H1 (cell line): ENCODE data around the gene MAN1A2. TPM values are rescaled to one million over a fixed set of nuclear protein-coding genes. Genes with fewer than 3 reads are reported as not detected.

Source experiments
- CTCF ChIA-PET: fragments of 300-600 bp; sonication (Branson Sonifier 250); formaldehyde crosslinking; loops from one replicate; lab custom pipeline; 2021; ENCODE audit not compliant: partially characterized antibody; lab: Charles Lee
- POLR2A ChIA-PET: fragments of 300-600 bp; sonication (Branson Sonifier 250); formaldehyde crosslinking; loops from one replicate; lab custom pipeline; 2021; ENCODE audit warnings: inconsistent platforms; ENCODE audit not compliant: partially characterized antibody; lab: Charles Lee
- DNase-seq, 2 experiments: peaks; one replicate each; pipeline versions ENCODE4 v3.0.0 to v3.0.0-alpha.2; 2010 to 2022; ENCODE audit warnings: low spot score in 2 of 2, low read depth in 1 of 2, mixed read lengths in 1 of 2
- FAIRE-seq: peaks from 2 replicates; lab custom pipeline; 2011; peaks lifted over from hg19 to GRCh38; lab: Jason Lieb, UNC
- H2AFZ ChIP-seq: 2 replicates; pipeline ENCODE4 v1.8.1; 2012; ENCODE audit warnings: low read length, inconsistent platforms
- H2AK5ac ChIP-seq: 2 replicates; pipeline ENCODE4 v1.6.1; 2013; ENCODE audit warnings: low read depth, low read length
- H2BK120ac ChIP-seq: replicated peaks from 2 replicates; pipeline ENCODE3; 2013; ENCODE audit warnings: low read depth, low read length, inconsistent platforms
- H2BK12ac ChIP-seq: 2 replicates; pipeline ENCODE4 v1.6.1; 2013; ENCODE audit warnings: low read depth, low read length
- H2BK15ac ChIP-seq: 2 replicates; pipeline ENCODE4 v1.6.1; 2013; ENCODE audit warnings: low read length
- H2BK20ac ChIP-seq: 2 replicates; pipeline ENCODE4 v1.6.1; 2013; ENCODE audit warnings: low read length
- H2BK5ac ChIP-seq: 2 replicates; pipeline ENCODE4 v1.6.1; 2013; ENCODE audit warnings: low read depth, low read length
- H3K14ac ChIP-seq: 2 replicates; pipeline ENCODE4 v1.6.1; 2013; ENCODE audit warnings: inconsistent platforms; ENCODE audit not compliant: insufficient read length
- H3K18ac ChIP-seq: 2 replicates; pipeline ENCODE4 v1.6.1; 2013; ENCODE audit warnings: low read length; ENCODE audit errors: extremely low read depth
- H3K23ac ChIP-seq: 2 replicates; pipeline ENCODE4 v1.6.1; 2013; ENCODE audit warnings: inconsistent platforms; ENCODE audit not compliant: insufficient read length
- H3K23me2 ChIP-seq: 2 replicates; pipeline ENCODE4 v1.6.1; 2013; ENCODE audit warnings: low read depth, low read length
- H3K27ac ChIP-seq: 2 replicates; pipeline ENCODE4 v1.6.1; 2011; ENCODE audit warnings: low read depth, low read length, inconsistent platforms
- H3K27me3 ChIP-seq, 4 experiments: replicated peaks in 1 of 4; 1 replicate in 1 of 4; 2 replicates in 3 of 4; pipeline versions ENCODE4 v1.6.1 to v1.8.1; 2011 to 2013; ENCODE audit warnings: low read length in 3 of 4, mild to moderate bottlenecking in 3 of 4, inconsistent platforms in 2 of 4, mixed read lengths in 2 of 4, moderate library complexity in 1 of 4; ENCODE audit not compliant: control insufficient read depth in 3 of 4, insufficient read depth in 3 of 4; ENCODE audit errors: extremely low read depth in 1 of 4
- H3K36me3 ChIP-seq, 4 experiments: 2 replicates each; pipeline versions ENCODE4 v1.6.1 to v1.8.1; 2011 to 2013; ENCODE audit warnings: mild to moderate bottlenecking in 4 of 4, low read length in 3 of 4, moderate library complexity in 2 of 4, control low read depth in 1 of 4, inconsistent platforms in 1 of 4; ENCODE audit not compliant: insufficient read depth in 4 of 4, control insufficient read depth in 2 of 4
- H3K4ac ChIP-seq: replicated peaks from 2 replicates; pipeline ENCODE3; 2013; ENCODE audit warnings: low read length, low read depth, mixed read lengths, inconsistent platforms; ENCODE audit not compliant: insufficient read length
- H3K4me1 ChIP-seq, 4 experiments: replicated peaks in 1 of 4; 1 replicate in 1 of 4; 2 replicates in 3 of 4; pipeline versions ENCODE4 v1.6.1 to v1.8.1; 2011 to 2013; ENCODE audit warnings: low read length in 3 of 4, inconsistent platforms in 2 of 4, mixed read lengths in 1 of 4; ENCODE audit not compliant: insufficient read depth in 4 of 4, control insufficient read depth in 3 of 4
- H3K4me2 ChIP-seq, 2 experiments: 2 replicates each; pipeline versions ENCODE4 v1.6.1 to v1.8.1; 2011 to 2013; ENCODE audit warnings: low read depth in 2 of 2, low read length in 2 of 2, control low read depth in 1 of 2, inconsistent platforms in 1 of 2, mild to moderate bottlenecking in 1 of 2; ENCODE audit not compliant: insufficient read depth in 1 of 2
- H3K4me3 ChIP-seq, 4 experiments: fragments of 200-600, 300-600 bp in 1 of 4; sonication (generic), shearing (Covaris generic), sonication (Bioruptor Twin) in 1 of 4; 2 replicates each; pipeline versions ENCODE4 v1.5.1 to v1.8.1; 2011 to 2016; ENCODE audit warnings: low read length in 4 of 4, low read depth in 3 of 4, control low read depth in 2 of 4, inconsistent platforms in 2 of 4, mild to moderate bottlenecking in 2 of 4, mixed read lengths in 1 of 4, moderate library complexity in 1 of 4; ENCODE audit not compliant: insufficient read depth in 2 of 4; ENCODE audit errors: extremely low read depth in 1 of 4
- H3K56ac ChIP-seq: replicated peaks from 2 replicates; pipeline ENCODE3; 2013; ENCODE audit warnings: low read depth, mild to moderate bottlenecking, mixed read lengths, low read length, inconsistent platforms; ENCODE audit not compliant: insufficient read length
- H3K79me1 ChIP-seq: 2 replicates; pipeline ENCODE4 v1.6.1; 2013; ENCODE audit warnings: low read depth, low read length, control low read depth
- H3K79me2 ChIP-seq, 2 experiments: 2 replicates each; pipeline versions ENCODE4 v1.6.1 to v1.8.1; 2012 to 2013; ENCODE audit warnings: low read length in 2 of 2, mild to moderate bottlenecking in 2 of 2, inconsistent platforms in 1 of 2; ENCODE audit not compliant: insufficient read depth in 2 of 2, control insufficient read depth in 1 of 2
- H3K9ac ChIP-seq, 4 experiments: replicated peaks in 1 of 4; 1 replicate in 1 of 4; 2 replicates in 3 of 4; pipeline versions ENCODE4 v1.6.1 to v1.8.1; 2011 to 2013; ENCODE audit warnings: low read depth in 3 of 4, low read length in 3 of 4, control low read depth in 2 of 4, mild to moderate bottlenecking in 2 of 4, moderate library complexity in 2 of 4, inconsistent platforms in 1 of 4; ENCODE audit errors: extremely low read depth in 1 of 4
- H3K9me3 ChIP-seq, 2 experiments: 2 replicates each; pipeline versions ENCODE4 v1.6.1 to v1.8.1; 2012 to 2013; ENCODE audit warnings: mild to moderate bottlenecking in 2 of 2, moderate library complexity in 2 of 2, control low read depth in 1 of 2, inconsistent platforms in 1 of 2, low read depth in 1 of 2, low read length in 1 of 2, mixed read lengths in 1 of 2; ENCODE audit not compliant: insufficient read depth in 2 of 2
- H4K20me1 ChIP-seq, 2 experiments: replicated peaks in 1 of 2; 2 replicates each; pipeline versions ENCODE3 to v1.8.1; 2011 to 2013; ENCODE audit warnings: inconsistent platforms in 2 of 2, low read length in 2 of 2, mild to moderate bottlenecking in 1 of 2; ENCODE audit not compliant: insufficient read depth in 2 of 2, control insufficient read depth in 1 of 2
- H4K5ac ChIP-seq: 2 replicates; pipeline ENCODE4 v1.6.1; 2013; ENCODE audit warnings: low read length, low read depth, mixed read lengths, inconsistent platforms; ENCODE audit not compliant: insufficient read length
- H4K8ac ChIP-seq: 2 replicates; pipeline ENCODE4 v1.8.0; 2013; ENCODE audit warnings: mild to moderate bottlenecking, moderate library complexity, low read length, inconsistent platforms; ENCODE audit not compliant: insufficient read depth; ENCODE audit errors: extremely low read depth
- H4K91ac ChIP-seq: replicated peaks from 2 replicates; pipeline ENCODE3; 2013; ENCODE audit warnings: low read length, mixed read lengths, inconsistent platforms; ENCODE audit not compliant: insufficient read length
- ASH2L ChIP-seq: fragments of 200-600, 300-600 bp; sonication (generic); IDR thresholded peaks from one replicate; pipeline ENCODE4 v1.7.1; 2017; ENCODE audit warnings: low read length
- MAFK ChIP-seq: IDR thresholded peaks from 2 replicates; pipeline ENCODE4 v1.6.1; 2012; ENCODE audit warnings: low read depth, mild to moderate bottlenecking, improper control_type of control experiment, low read length
- polyA plus RNA-seq, 7 experiments: library from polyadenylated mRNA; depleted of rRNA in 3 of 7; stranded (reverse) in 5 of 7; unstranded in 2 of 7; fragments of >200 nt in 5 of 7; fragments of 200-250 nt in 2 of 7; gene quantifications; 1 replicate in 5 of 7; 2 replicates in 1 of 7; 4 replicates in 1 of 7; pipeline versions ENCODE4 v1.2.1 to v1.2.3, GENCODE V29; 2011 to 2013; ENCODE audit warnings: missing spikeins in 2 of 7, mixed read lengths in 2 of 7
- total RNA-seq: library from RNA; stranded (reverse); fragmentation: NEBNext Ultra II Directional; extraction: Animal tissue kit (Norgen Biotek cat#: 25700); gene quantifications from 2 replicates; pipeline ENCODE4 v1.2.1, GENCODE V29; 2021

Gene MAN1A2
- total and polyA plus RNA-seq, 2 of the 8 experiments (the other 6 are each of a cell fraction or from before 2014, with no cell fraction given): 5.5 to 18.8 TPM

DNA sequence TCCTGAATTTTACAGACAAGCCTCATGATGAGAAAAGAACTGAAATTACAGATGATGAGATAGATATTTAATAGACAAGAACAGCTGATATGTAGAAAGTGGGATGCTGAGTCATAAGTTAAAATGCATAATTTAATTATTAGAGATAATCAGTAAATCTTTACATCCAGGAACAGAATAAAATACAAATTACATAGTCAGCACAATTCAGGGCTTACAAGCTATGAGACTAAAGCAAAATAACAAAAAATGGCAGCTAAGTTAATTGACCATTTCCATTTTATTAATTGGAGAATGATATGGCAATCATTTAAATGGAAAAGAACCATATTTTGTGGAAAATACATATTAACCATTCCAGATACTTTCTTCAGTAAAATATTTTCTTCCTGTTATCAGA lies 40.2 kb upstream of the MAN1A2 start:
- Histone ChIP-seq H3K56ac (no peak overlapping the region), H3K4me1 (peaks cover 0 to 3% (median under 1%) of the 10 kb centered on the region in 4 experiments; a peak in 2 of 7 replicates), H2BK12ac (no peak overlapping the region), H3K9me3 (no peaks in the 10 kb centered on the region), H3K14ac (no peak overlapping the region), H2BK5ac (no peak overlapping the region), H2BK20ac (no peak overlapping the region), H3K23ac (no peak overlapping the region), H3K4ac (no peak overlapping the region), H3K27ac (no peak overlapping the region), H4K8ac (no peak overlapping the region), H2AK5ac (no peak overlapping the region), H4K5ac (no peak overlapping the region), H4K91ac (no peak overlapping the region), H3K23me2 (no peaks in the 10 kb centered on the region), H3K9ac (no peak overlapping the region), H3K79me2 (no peaks in the 10 kb centered on the region), H2BK120ac (no peak overlapping the region), H3K27me3 (no peaks in the 10 kb centered on the region), H3K4me2 (no peak overlapping the region), H3K79me1 (no peaks in the 10 kb centered on the region), H2AFZ (no peak overlapping the region), H2BK15ac (no peak overlapping the region), H4K20me1 (no peaks in the 10 kb centered on the region), H3K4me3 (no peak overlapping the region), H3K36me3 (no peaks in the 10 kb centered on the region), H3K18ac (no peak overlapping the region)
- ChIA-PET CTCF (interaction anchor here (0.8 to 1.1 kb wide), 2 partner anchors 13 to 18 kb away, joined by 3 read pairs; no protein-coding TSS in a partner anchor), POLR2A (no interaction called here)
- DNase-seq (no peak), FAIRE-seq (no peak)
- TF ChIP-seq MAFK (peak; percentile 5; the same call in 1 of the 2 replicates), ASH2L (no peak)
